H9 (cell line): ENCODE results near the gene LPCAT3. TPM values are rescaled to one million over a fixed set of nuclear protein-coding genes. Genes with fewer than 3 reads are reported as not detected.

Experiments
- DNase-seq: peaks from one replicate; pipeline ENCODE4 v3.0.0-alpha.2; 2017
- H2AFZ ChIP-seq: one replicate; pipeline ENCODE4 v1.6.1; 2013; ENCODE audit warnings: mild to moderate bottlenecking, low read length, control low read depth, moderate library complexity
- H2AK5ac ChIP-seq: 2 replicates; pipeline ENCODE4 v1.6.1; 2013; ENCODE audit warnings: low read length, control low read depth, mixed read lengths; ENCODE audit not compliant: insufficient read length
- H2BK120ac ChIP-seq: one replicate; pipeline ENCODE4 v1.6.1; 2013; ENCODE audit warnings: low read depth, mild to moderate bottlenecking, low read length, control low read depth, inconsistent platforms; ENCODE audit not compliant: poor library complexity, severe bottlenecking
- H2BK12ac ChIP-seq: 2 replicates; pipeline ENCODE4 v1.6.1; 2013; ENCODE audit warnings: low read length, control low read depth, mixed read lengths, low read depth; ENCODE audit not compliant: insufficient read length
- H2BK15ac ChIP-seq: 2 replicates; pipeline ENCODE4 v1.6.1; 2013; ENCODE audit warnings: low read depth, low read length, control low read depth
- H2BK20ac ChIP-seq: one replicate; pipeline ENCODE4 v1.6.1; 2013; ENCODE audit warnings: low read depth, mild to moderate bottlenecking, low read length, control low read depth, inconsistent platforms; ENCODE audit not compliant: poor library complexity, severe bottlenecking
- H2BK5ac ChIP-seq: 2 replicates; pipeline ENCODE4 v1.6.1; 2013; ENCODE audit warnings: low read length, control low read depth, mixed read lengths; ENCODE audit not compliant: insufficient read length
- H3K14ac ChIP-seq: 2 replicates; pipeline ENCODE4 v1.6.1; 2013; ENCODE audit warnings: low read length, control low read depth; ENCODE audit not compliant: insufficient read depth
- H3K18ac ChIP-seq: 2 replicates; pipeline ENCODE4 v1.6.1; 2013; ENCODE audit warnings: low read depth, mild to moderate bottlenecking, mixed read lengths, low read length, control low read depth; ENCODE audit not compliant: insufficient read length
- H3K23ac ChIP-seq: 2 replicates; pipeline ENCODE4 v1.6.1; 2013; ENCODE audit warnings: low read length, control low read depth, mixed read lengths, low read depth; ENCODE audit not compliant: insufficient read length
- H3K23me2 ChIP-seq: 2 replicates; pipeline ENCODE4 v1.6.1; 2013; ENCODE audit warnings: low read depth, mild to moderate bottlenecking, mixed read lengths, low read length, control low read depth; ENCODE audit not compliant: insufficient read length, poor library complexity, severe bottlenecking
- H3K27ac ChIP-seq: 2 replicates; pipeline ENCODE4 v1.5.1; 2013; ENCODE audit warnings: low read length, control low read depth, mixed read lengths, low read depth; ENCODE audit not compliant: insufficient read length
- H3K27me3 ChIP-seq: 2 replicates; pipeline ENCODE4 v1.6.1; 2013; ENCODE audit warnings: low read length, control low read depth, inconsistent platforms; ENCODE audit not compliant: insufficient read depth
- H3K4ac ChIP-seq: 2 replicates; pipeline ENCODE4 v1.6.1; 2013; ENCODE audit warnings: low read depth, mild to moderate bottlenecking, control low read depth, inconsistent platforms, low read length, moderate library complexity
- H3K4me1 ChIP-seq: 2 replicates; pipeline ENCODE4 v1.6.1; 2013; ENCODE audit warnings: low read length, control low read depth, inconsistent platforms; ENCODE audit not compliant: insufficient read depth
- H3K4me2 ChIP-seq: 2 replicates; pipeline ENCODE4 v1.6.1; 2013; ENCODE audit warnings: low read length, control low read depth, mixed read lengths; ENCODE audit not compliant: insufficient read length, insufficient read depth
- H3K56ac ChIP-seq: 2 replicates; pipeline ENCODE4 v1.6.1; 2013; ENCODE audit warnings: low read depth, mild to moderate bottlenecking, mixed read lengths, low read length, control low read depth; ENCODE audit not compliant: insufficient read length
- H3K79me1 ChIP-seq: 2 replicates; pipeline ENCODE4 v1.6.1; 2013; ENCODE audit warnings: low read depth, mild to moderate bottlenecking, moderate library complexity, low read length, control low read depth, inconsistent platforms; ENCODE audit not compliant: insufficient read depth, poor library complexity, severe bottlenecking
- H3K79me2 ChIP-seq: 2 replicates; pipeline ENCODE4 v1.6.1; 2013; ENCODE audit warnings: low read length, control low read depth, inconsistent platforms; ENCODE audit not compliant: insufficient read depth
- H3K9ac ChIP-seq: 2 replicates; pipeline ENCODE4 v1.6.1; 2013; ENCODE audit warnings: low read length, control low read depth, mixed read lengths; ENCODE audit not compliant: insufficient read length; ENCODE audit errors: extremely low read depth
- H3K9me3 ChIP-seq: one replicate; pipeline ENCODE4 v1.6.1; 2013; ENCODE audit warnings: low read depth, low read length, inconsistent platforms; ENCODE audit not compliant: control insufficient read depth
- H3T11ph ChIP-seq: one replicate; pipeline ENCODE4 v1.6.1; 2013; ENCODE audit warnings: mild to moderate bottlenecking, low read length, control low read depth, inconsistent platforms
- H4K20me1 ChIP-seq: one replicate; pipeline ENCODE4 v1.6.1; 2013; ENCODE audit not compliant: control insufficient read depth, insufficient read length, insufficient read depth
- H4K5ac ChIP-seq: 2 replicates; pipeline ENCODE4 v1.6.1; 2013; ENCODE audit warnings: low read depth, mild to moderate bottlenecking, mixed read lengths, low read length, control low read depth; ENCODE audit not compliant: insufficient read length
- H4K8ac ChIP-seq: replicated peaks from 2 replicates; pipeline ENCODE4 v1.6.1; 2013; ENCODE audit warnings: low read length, control low read depth, mixed read lengths, low read depth; ENCODE audit not compliant: insufficient read length
- H4K91ac ChIP-seq: 2 replicates; pipeline ENCODE4 v1.6.1; 2013; ENCODE audit warnings: low read depth, mild to moderate bottlenecking, moderate library complexity, mixed read lengths, low read length, control low read depth; ENCODE audit not compliant: insufficient read length
- H3K27ac Mint-ChIP-seq, 3 experiments: 2 replicates in 2 of 3; 3 replicates in 1 of 3; pipeline ENCODE4 v1.8.0; 2020 to 2021; ENCODE audit warnings: mixed read lengths in 3 of 3, mild to moderate bottlenecking in 1 of 3, moderate library complexity in 1 of 3
- H3K27me3 Mint-ChIP-seq: 2 replicates; pipeline ENCODE4 v1.8.0; 2021; ENCODE audit warnings: low read depth, mild to moderate bottlenecking, moderate library complexity, mixed read lengths
- H3K36me3 Mint-ChIP-seq, 3 experiments: 2 replicates in 2 of 3; 3 replicates in 1 of 3; pipeline ENCODE4 v1.8.0; 2020 to 2021; ENCODE audit warnings: low read depth in 3 of 3, mixed read lengths in 3 of 3; ENCODE audit not compliant: insufficient read depth in 1 of 3
- H3K4me1 Mint-ChIP-seq, 2 experiments: 2 replicates each; pipeline ENCODE4 v1.8.0; 2020; ENCODE audit warnings: mixed read lengths in 2 of 2
- H3K4me3 Mint-ChIP-seq, 2 experiments: 2 replicates in 1 of 2; 3 replicates in 1 of 2; pipeline ENCODE4 v1.8.0; 2020 to 2021; ENCODE audit warnings: mild to moderate bottlenecking in 2 of 2, mixed read lengths in 2 of 2, moderate library complexity in 1 of 2
- H3K9me3 Mint-ChIP-seq, 2 experiments: 2 replicates in 1 of 2; 3 replicates in 1 of 2; pipeline ENCODE4 v1.8.0; 2020; ENCODE audit warnings: mild to moderate bottlenecking in 2 of 2, mixed read lengths in 2 of 2, moderate library complexity in 1 of 2
- CTCF ChIP-seq: fragments of 200-600 bp; sonication (generic); conservative IDR thresholded peaks from 3 replicates; pipeline ENCODE4 v1.8.0; 2021; ENCODE audit warnings: antibody characterized with exemption, mild to moderate bottlenecking
- WGBS: extraction: QIAGEN DNeasy Blood & Tissue Kit; methylation state at CpG from one replicate; pipeline ENCODE4 v1.1.7; 2013; ENCODE audit warnings: missing lambda C conversion rate, low lambda C conversion rate, mixed read lengths; ENCODE audit not compliant: insufficient read length; ENCODE audit errors: extremely low coverage; 5-methylcytosine and 5-hydroxymethylcytosine counted together
- total RNA-seq: library from RNA; stranded (reverse); gene quantifications from 2 replicates; pipeline ENCODE4 v1.2.1, GENCODE V29; 2021

The LPCAT3 gene
- total RNA-seq, 1 experiment from 2014 or later: 47.7 TPM

- H2BK12ac ChIP-seq: no peak overlapping the region
- no peak overlapping the region for H3K18ac ChIP-seq
- no peak overlapping the region for H2AFZ ChIP-seq
- H2BK20ac ChIP-seq: no peak overlapping the region
- no peak overlapping the region for H3K9ac ChIP-seq
- no CpG with 5 or more reads among the region's 2 CpGs for WGBS
- H3K56ac ChIP-seq: no peak overlapping the region
- no peak overlapping the region for H4K8ac ChIP-seq
- no peak overlapping the region for H3K27ac ChIP-seq
- 0 out of 2 replicates have a peak, but pooled peaks cover 2% of the 10 kb centered on the region for H3K79me2 ChIP-seq
- no peak overlapping the region for H2BK5ac ChIP-seq
- no peaks in the 10 kb centered on the region for H3K79me1 ChIP-seq
- H3K27ac Mint-ChIP-seq: no peak overlapping the region
- H4K5ac ChIP-seq: no peak overlapping the region
- H3K23ac ChIP-seq: no peak overlapping the region
- no peak for DNase-seq
- H3K27me3 ChIP-seq: no peaks in the 10 kb centered on the region
- no peaks in the 10 kb centered on the region; a peak in 1 of 5 replicates for H3K9me3 Mint-ChIP-seq
- no peak overlapping the region for H3K4ac ChIP-seq
- no peaks in the 10 kb centered on the region for H4K20me1 ChIP-seq
- H3K36me3 Mint-ChIP-seq: no peaks in the 10 kb centered on the region
- no peaks in the 10 kb centered on the region for H3K4me1 Mint-ChIP-seq
- H2BK120ac ChIP-seq: no peak overlapping the region
- H3K9me3 ChIP-seq: no peaks in the 10 kb centered on the region
- H3K4me1 ChIP-seq: no peaks in the 10 kb centered on the region
- H2AK5ac ChIP-seq: no peak overlapping the region
- no peaks in the 10 kb centered on the region for H3K23me2 ChIP-seq
- H4K91ac ChIP-seq: no peak overlapping the region
- H3T11ph ChIP-seq: no peak overlapping the region
- no peak overlapping the region for H3K4me2 ChIP-seq
- H3K4me3 Mint-ChIP-seq: no peak overlapping the region
- no peak overlapping the region for H2BK15ac ChIP-seq
- H3K27me3 Mint-ChIP-seq: peaks cover 9% of the 10 kb centered on the region
- no peak overlapping the region for H3K14ac ChIP-seq
- TF ChIP-seq CTCF: no peak
Observed at GRCh38 chr12:7066596-7066995, 48.3 kb upstream of the LPCAT3 start.
